HG02938 (cell line): ENCODE results near the gene CTPS1.

Experiments
- ATAC-seq: cut with Tn5 transposase; IDR thresholded peaks from one replicate; pipeline ENCODE4 v1.9.1; 2021; ENCODE audit warnings: mild to moderate bottlenecking, moderate library complexity; ENCODE audit not compliant: unreplicated experiment

Gene CTPS1

GRCh38 chr1:40966417-40966816 is 13.1 kb upstream of the CTPS1 start:
- ATAC-seq, result no peak

GRCh38 chr1:40969445-40969844 is 10.1 kb upstream of the CTPS1 start:
- no peak for ATAC-seq

- ATAC-seq, result no peak
These were observed 7.5 kb upstream of the CTPS1 start for GRCh38 chr1:40971966-40972365.

- ATAC-seq, result no peak
These were observed 5.6 kb upstream of the CTPS1 start for GRCh38 chr1:40973912-40974311.

GRCh38 chr1:40974945-40975344 is 4.6 kb upstream of the CTPS1 start:
- ATAC-seq, result no peak

GRCh38 chr1:40976952-40977690 is 2.4 kb upstream of the CTPS1 start:
- ATAC-seq, result no peak

GRCh38 chr1:40977716-40978115 is 1.8 kb upstream of the CTPS1 start:
- ATAC-seq, result no peak

GRCh38 chr1:40978886-40979240 is 633 bp upstream of the CTPS1 start:
- no peak for ATAC-seq

GRCh38 chr1:40980068-40980452 is 564 bp downstream of the CTPS1 start:
- ATAC-seq, result peak; percentile 33

GRCh38 chr1:40980453-40981121 is 1.1 kb downstream of the CTPS1 start:
- ATAC-seq, result peak; percentile 14

GRCh38 chr1:40981691-40982448 is 2.4 kb downstream of the CTPS1 start:
- ATAC-seq, result no peak

GRCh38 chr1:40982721-40983120 is 3.2 kb downstream of the CTPS1 start:
- ATAC-seq, result no peak

- no peak for ATAC-seq
These were observed 3.8 kb downstream of the CTPS1 start for GRCh38 chr1:40983286-40983685.

GRCh38 chr1:40984066-40984465 is 4.6 kb downstream of the CTPS1 start:
- no peak for ATAC-seq

GRCh38 chr1:40984531-40984930 is 5.0 kb downstream of the CTPS1 start:
- ATAC-seq, result no peak

- ATAC-seq, result no peak
These were observed 5.7 kb downstream of the CTPS1 start for GRCh38 chr1:40985161-40985560.

GRCh38 chr1:40985875-40986274 is 6.4 kb downstream of the CTPS1 start:
- no peak for ATAC-seq

GRCh38 chr1:40986328-40986783 is 6.9 kb downstream of the CTPS1 start:
- no peak for ATAC-seq

- ATAC-seq, result no peak
These were observed 7.5 kb downstream of the CTPS1 start for GRCh38 chr1:40986956-40987355.

GRCh38 chr1:40987439-40988276 is 8.2 kb downstream of the CTPS1 start:
- no peak for ATAC-seq

- ATAC-seq, result no peak
These were observed 8.8 kb downstream of the CTPS1 start for GRCh38 chr1:40988280-40988679.
